Measurements from ENCODE around the gene CDKAL1.

Gene CDKAL1

DNA sequence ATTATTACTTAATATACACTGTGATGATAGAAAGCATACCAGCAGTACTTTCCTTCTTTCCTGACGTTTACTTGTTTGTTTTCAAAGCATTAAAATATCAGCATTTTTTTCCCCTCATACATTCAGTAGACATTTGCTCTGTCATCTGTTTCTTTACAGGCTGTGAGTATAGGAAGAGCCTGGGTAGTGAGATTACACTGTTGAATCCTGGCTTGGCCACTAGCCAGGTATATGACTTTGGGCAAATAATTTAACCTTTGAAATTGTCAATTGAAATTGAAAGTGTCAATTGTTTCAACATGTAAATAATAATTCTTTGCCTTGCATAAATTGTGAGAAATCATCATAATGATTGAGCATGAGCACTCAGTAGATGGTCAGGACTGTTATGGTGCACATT is 336.2 kb downstream of the CDKAL1 start:
- Histone ChIP-seq H3K9me3 (ENCODE audit: control insufficient read depth, low read length) (no peaks in the 10 kb centered on the region), H3K27ac (ENCODE audit: low read depth, low read length, severe bottlenecking) (no peak overlapping the region), H3K4me3 (ENCODE audit: extremely low read depth, insufficient read depth, low read length, poor library complexity, severe bottlenecking) (no peak overlapping the region), H3K4me1 (ENCODE audit: control insufficient read depth, insufficient read depth, low read length, poor library complexity, severe bottlenecking) (peaks cover 6% of the 10 kb centered on the region), H3K36me3 (ENCODE audit: control insufficient read depth, insufficient read depth, low read length) (no peaks in the 10 kb centered on the region)
- WGBS, 2 experiments (ENCODE audit: insufficient coverage in 2 of 2) = no CpG with 5 or more reads among the region's 1 CpG

DNA sequence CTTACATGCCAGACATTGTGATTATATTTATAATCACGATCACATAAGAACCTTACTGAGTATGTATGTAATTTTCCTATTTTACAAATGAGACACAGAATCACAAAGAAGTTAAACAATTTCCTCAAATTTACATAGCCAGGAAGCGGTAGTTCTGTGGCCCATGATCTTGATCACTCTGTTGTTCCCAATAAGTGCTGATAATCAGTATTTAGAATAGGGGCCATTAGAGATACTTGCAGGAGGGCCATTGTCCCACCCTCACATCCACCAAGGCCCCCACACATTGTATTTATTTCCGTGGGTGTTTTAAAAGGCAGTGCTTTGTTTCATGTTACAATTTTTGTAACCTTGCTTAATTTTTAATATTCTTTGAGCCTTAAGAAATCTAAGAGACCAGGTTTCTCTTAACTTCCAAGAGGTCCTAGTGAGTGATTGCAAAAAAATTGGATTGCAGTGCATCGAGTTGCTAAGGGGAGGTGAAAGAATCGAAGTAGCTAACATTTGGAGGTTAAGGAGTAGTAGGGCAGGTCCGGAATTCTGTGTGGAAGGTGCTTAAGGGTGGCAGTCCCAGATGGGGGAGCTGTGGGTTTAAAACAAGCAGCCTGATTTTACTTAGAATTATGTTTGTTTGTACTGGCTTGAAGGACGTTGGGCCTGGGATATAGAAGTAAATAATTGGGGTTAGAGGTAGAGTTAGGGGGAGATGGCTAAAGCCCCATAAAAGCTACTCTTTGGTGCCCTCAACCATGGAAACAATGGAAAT is 339.4 kb downstream of the CDKAL1 start:
- Histone ChIP-seq H3K36me3 (ENCODE audit: control insufficient read depth, insufficient read depth, low read length) (no peaks in the 10 kb centered on the region), H3K4me1 (ENCODE audit: control insufficient read depth, insufficient read depth, low read length, poor library complexity, severe bottlenecking) (peaks cover 28% of the 10 kb centered on the region), H3K9me3 (ENCODE audit: control insufficient read depth, low read length) (no peaks in the 10 kb centered on the region), H3K4me3 (ENCODE audit: extremely low read depth, insufficient read depth, low read length, poor library complexity, severe bottlenecking) (no peak overlapping the region), H3K27ac (ENCODE audit: low read depth, low read length, severe bottlenecking) (no peak overlapping the region)
- 51 to 57% methylated on average over 4 of the region's 7 CpGs for WGBS, 2 experiments (ENCODE audit: insufficient coverage in 2 of 2)

DNA sequence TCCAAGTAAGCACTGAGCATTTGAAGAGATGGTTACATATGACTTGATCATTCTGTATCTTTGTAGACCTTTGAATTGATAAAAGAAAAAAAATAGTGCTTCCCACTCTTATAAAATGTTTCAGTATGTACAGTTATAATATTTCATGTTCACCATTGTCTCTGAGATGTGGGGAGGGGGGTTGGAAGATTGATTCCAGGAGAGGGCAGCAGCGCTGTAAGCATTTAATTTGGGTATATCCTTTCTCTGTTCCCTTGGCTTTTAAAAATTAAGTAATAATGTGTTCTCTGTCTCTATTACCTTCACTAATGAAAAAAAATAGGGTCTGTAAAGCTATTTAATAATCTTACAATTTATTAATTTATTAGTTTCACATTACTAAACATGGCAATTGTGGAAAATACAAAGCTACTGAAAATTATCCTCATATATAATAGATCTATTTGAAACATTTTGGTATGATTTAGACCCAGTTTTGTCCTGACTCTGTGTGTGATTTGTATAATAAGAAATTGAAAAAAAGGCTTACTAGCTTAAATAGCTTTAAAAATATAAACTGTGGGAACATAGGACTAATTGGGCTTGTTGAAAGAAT is 341.2 kb downstream of the CDKAL1 start:
- Histone ChIP-seq H3K27ac (ENCODE audit: low read depth, low read length, severe bottlenecking) (no peak overlapping the region), H3K4me3 (ENCODE audit: extremely low read depth, insufficient read depth, low read length, poor library complexity, severe bottlenecking) (no peak overlapping the region), H3K36me3 (ENCODE audit: control insufficient read depth, insufficient read depth, low read length) (no peaks in the 10 kb centered on the region), H3K4me1 (ENCODE audit: control insufficient read depth, insufficient read depth, low read length, poor library complexity, severe bottlenecking) (peaks cover 35% of the 10 kb centered on the region), H3K9me3 (ENCODE audit: control insufficient read depth, low read length) (no peaks in the 10 kb centered on the region)
- WGBS, 2 experiments (ENCODE audit: insufficient coverage in 2 of 2) = no CpG with 5 or more reads among the region's 1 CpG

DNA sequence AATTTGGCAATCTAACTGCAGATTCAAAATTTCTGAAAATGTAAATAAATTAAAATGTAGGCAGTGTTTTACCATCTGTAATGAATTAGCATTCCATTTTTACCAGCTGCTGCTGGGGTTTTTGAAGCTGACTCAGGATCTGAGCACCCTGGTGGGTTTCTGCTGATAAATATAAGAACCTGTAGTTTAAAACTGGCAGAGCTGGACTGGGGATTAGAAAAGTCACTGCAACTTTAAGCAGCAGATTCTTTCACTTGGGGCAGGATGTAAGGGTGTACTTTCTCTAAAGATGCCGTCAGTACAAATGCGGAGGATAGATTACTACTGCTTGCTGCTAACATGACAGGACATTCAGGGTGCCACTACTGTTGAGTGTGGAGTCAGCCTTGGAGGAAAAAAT is 341.8 kb downstream of the CDKAL1 start:
- Histone ChIP-seq H3K9me3 (ENCODE audit: control insufficient read depth, low read length) (no peaks in the 10 kb centered on the region), H3K27ac (ENCODE audit: low read depth, low read length, severe bottlenecking) (peak overlapping the region; percentile 62), H3K36me3 (ENCODE audit: control insufficient read depth, insufficient read depth, low read length) (no peaks in the 10 kb centered on the region), H3K4me3 (ENCODE audit: extremely low read depth, insufficient read depth, low read length, poor library complexity, severe bottlenecking) (no peak overlapping the region), H3K4me1 (ENCODE audit: control insufficient read depth, insufficient read depth, low read length, poor library complexity, severe bottlenecking) (peaks cover 35% of the 10 kb centered on the region)
- WGBS, 2 experiments (ENCODE audit: insufficient coverage in 2 of 2) = 75 to 81% methylated on average over 2 of the region's 2 CpGs

DNA sequence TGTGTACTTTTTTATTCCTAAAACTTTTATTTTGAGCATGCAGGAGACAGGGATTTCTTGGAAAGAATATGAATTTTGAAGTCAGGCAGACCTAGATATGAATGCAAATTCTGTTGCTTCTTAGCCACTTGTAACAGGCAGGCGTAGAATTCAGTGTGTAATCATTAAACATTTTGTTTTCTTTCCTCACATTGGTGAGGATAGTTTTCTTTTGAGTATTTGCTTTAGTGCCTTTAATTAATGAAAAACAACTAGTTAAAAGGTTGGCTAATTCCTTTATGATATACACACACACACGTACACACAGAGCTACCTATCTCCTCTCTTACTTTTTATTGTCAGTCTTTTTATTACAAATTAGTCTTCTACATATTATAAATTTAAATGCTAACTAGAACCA is 342.3 kb downstream of the CDKAL1 start:
- no CpG with 5 or more reads among the region's 2 CpGs for WGBS, 2 experiments (ENCODE audit: insufficient coverage in 2 of 2)
- H3K4me1 ChIP-seq (ENCODE audit: control insufficient read depth, insufficient read depth, low read length, poor library complexity, severe bottlenecking) = peaks cover 35% of the 10 kb centered on the region

DNA sequence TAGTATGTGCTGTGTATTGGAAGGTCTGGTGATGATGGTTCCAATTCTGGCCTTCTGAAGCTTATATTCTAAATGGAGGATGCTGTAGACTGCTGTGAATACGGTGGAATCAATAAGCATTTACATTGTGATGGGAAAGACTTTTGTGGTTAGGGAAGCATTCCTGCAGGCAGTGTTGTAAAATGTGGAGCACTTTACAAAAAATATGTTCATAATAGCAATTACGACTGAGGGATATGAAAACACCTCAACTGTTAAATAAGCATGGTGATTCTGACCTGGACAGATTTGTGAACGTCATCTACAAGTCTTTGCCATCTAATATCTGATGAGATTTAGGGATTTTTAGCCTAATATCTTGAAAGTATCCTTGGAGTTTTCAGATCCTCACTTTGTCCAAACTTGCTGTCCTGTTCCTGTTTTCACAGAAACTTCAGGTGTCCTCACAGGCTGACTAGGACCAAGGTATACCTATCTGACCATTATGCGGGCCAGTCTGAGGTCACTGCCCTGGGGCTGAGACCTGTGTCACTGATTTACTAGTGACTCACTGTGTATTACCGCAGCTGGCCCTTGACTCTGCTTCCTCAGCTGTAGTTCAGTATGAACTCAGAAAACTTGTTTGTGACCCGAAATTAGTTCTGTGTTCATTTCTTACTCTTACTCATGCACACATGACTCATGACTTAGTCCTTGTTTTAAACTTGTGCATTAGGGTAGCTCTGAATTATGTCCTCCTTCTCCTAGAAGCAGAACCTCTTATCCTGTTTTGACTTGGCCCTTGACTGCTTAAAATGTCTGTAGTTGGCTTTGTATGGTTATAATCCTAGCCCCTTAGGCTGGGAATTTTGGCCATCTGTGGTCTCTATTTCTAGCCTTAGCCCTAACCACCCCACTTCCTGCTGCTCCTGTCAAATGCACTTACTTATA is 343.0 kb downstream of the CDKAL1 start:
- 59 to 75% methylated on average over 4 to 5 of the region's 6 CpGs for WGBS, 2 experiments (ENCODE audit: insufficient coverage in 2 of 2)
- H3K27ac ChIP-seq (ENCODE audit: low read depth, low read length, severe bottlenecking) = peak overlapping the region; percentile 83

More for the DNA sequence above, 342.3 kb downstream of the CDKAL1 start:
- Histone ChIP-seq H3K9me3 (ENCODE audit: control insufficient read depth, low read length) (no peaks in the 10 kb centered on the region), H3K4me3 (ENCODE audit: extremely low read depth, insufficient read depth, low read length, poor library complexity, severe bottlenecking) (no peak overlapping the region), H3K27ac (ENCODE audit: low read depth, low read length, severe bottlenecking) (peak overlapping the region; percentile 62), H3K36me3 (ENCODE audit: control insufficient read depth, insufficient read depth, low read length) (no peaks in the 10 kb centered on the region)

DNA sequence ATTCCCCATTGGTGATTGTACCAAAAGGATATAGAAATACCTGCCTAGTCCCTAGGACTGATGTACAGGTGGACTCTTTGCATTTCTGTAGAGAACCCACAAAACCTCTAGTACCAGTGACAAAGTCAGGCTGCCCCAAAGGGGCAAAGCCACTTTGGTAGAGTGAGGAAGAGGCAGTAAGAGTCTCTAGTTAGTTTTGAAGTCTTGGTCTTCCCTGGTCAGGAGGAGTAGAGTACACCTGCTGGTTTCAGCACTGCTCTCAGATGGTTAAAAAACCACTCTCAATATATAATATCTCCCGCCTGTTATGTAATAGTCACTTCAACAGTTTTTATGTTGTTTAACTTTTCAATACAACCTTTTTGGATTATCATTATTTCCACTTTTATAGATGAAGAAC is 344.9 kb downstream of the CDKAL1 start:
- H3K4me1 ChIP-seq (ENCODE audit: control insufficient read depth, insufficient read depth, low read length, poor library complexity, severe bottlenecking) = peaks cover 35% of the 10 kb centered on the region
- H3K4me3 ChIP-seq (ENCODE audit: extremely low read depth, insufficient read depth, low read length, poor library complexity, severe bottlenecking) = no peak overlapping the region
- no peaks in the 10 kb centered on the region for H3K9me3 ChIP-seq (ENCODE audit: control insufficient read depth, low read length)
- peaks cover 3% of the 10 kb centered on the region for H3K36me3 ChIP-seq (ENCODE audit: control insufficient read depth, insufficient read depth, low read length)
- no peak overlapping the region for H3K27ac ChIP-seq (ENCODE audit: low read depth, low read length, severe bottlenecking)
- WGBS, 2 experiments (ENCODE audit: insufficient coverage in 2 of 2) = no CpG with 5 or more reads among the region's 1 CpG

More for the DNA sequence above, 343.0 kb downstream of the CDKAL1 start:
- H3K9me3 ChIP-seq (ENCODE audit: control insufficient read depth, low read length) = no peaks in the 10 kb centered on the region
- H3K4me1 ChIP-seq (ENCODE audit: control insufficient read depth, insufficient read depth, low read length, poor library complexity, severe bottlenecking) = peaks cover 35% of the 10 kb centered on the region
- no peak overlapping the region for H3K4me3 ChIP-seq (ENCODE audit: extremely low read depth, insufficient read depth, low read length, poor library complexity, severe bottlenecking)
- no peaks in the 10 kb centered on the region for H3K36me3 ChIP-seq (ENCODE audit: control insufficient read depth, insufficient read depth, low read length)

DNA sequence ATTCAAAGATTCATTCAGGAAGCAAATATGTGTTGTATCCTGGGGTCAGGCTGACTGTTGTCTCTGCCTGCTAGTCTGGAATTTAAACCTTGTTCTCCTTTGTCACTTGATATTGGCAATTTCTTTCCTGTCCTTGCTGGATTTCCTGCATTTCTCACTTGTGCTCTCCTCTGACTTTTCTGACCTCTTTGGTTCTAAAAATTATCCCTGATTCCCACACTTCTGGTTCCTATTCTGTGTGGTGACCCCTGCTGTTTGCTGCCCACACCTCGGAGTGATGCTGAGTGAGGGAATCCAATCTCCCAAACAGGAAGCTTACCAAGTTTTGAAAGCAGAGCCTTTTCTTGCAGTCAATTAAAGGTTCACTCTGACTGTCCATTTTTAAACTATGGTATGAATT is 345.3 kb downstream of the CDKAL1 start:
- Histone ChIP-seq H3K9me3 (ENCODE audit: control insufficient read depth, low read length) (no peaks in the 10 kb centered on the region), H3K4me3 (ENCODE audit: extremely low read depth, insufficient read depth, low read length, poor library complexity, severe bottlenecking) (no peak overlapping the region), H3K27ac (ENCODE audit: low read depth, low read length, severe bottlenecking) (peak overlapping the region; percentile 13), H3K36me3 (ENCODE audit: control insufficient read depth, insufficient read depth, low read length) (peaks cover 3% of the 10 kb centered on the region), H3K4me1 (ENCODE audit: control insufficient read depth, insufficient read depth, low read length, poor library complexity, severe bottlenecking) (peaks cover 35% of the 10 kb centered on the region)
- WGBS, 2 experiments (ENCODE audit: insufficient coverage in 2 of 2) = 33 to 40% methylated on average over 1 of the region's 1 CpG

DNA sequence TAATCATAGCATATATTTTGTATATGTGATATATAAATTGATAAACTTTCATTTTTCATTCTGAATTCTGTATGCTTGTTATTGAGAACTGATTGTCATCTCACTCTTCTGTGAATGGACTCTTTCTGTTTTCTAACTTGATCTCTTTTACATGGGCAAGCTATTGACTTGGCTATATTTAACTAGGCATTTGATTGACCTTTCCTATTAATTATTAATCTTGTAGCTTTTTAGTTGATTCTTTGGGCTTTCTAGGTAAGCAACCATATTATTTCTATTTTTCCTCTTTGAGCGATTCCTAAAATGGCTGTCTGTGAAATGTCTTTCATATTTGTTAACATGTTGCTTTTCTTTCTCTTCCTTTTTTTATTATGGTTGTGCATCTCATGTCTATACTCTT is 347.1 kb downstream of the CDKAL1 start:
- Histone ChIP-seq H3K27ac (ENCODE audit: low read depth, low read length, severe bottlenecking) (no peak overlapping the region), H3K36me3 (ENCODE audit: control insufficient read depth, insufficient read depth, low read length) (peaks cover 3% of the 10 kb centered on the region), H3K4me3 (ENCODE audit: extremely low read depth, insufficient read depth, low read length, poor library complexity, severe bottlenecking) (no peak overlapping the region), H3K4me1 (ENCODE audit: control insufficient read depth, insufficient read depth, low read length, poor library complexity, severe bottlenecking) (peaks cover 29% of the 10 kb centered on the region), H3K9me3 (ENCODE audit: control insufficient read depth, low read length) (no peaks in the 10 kb centered on the region)
- WGBS, 2 experiments (ENCODE audit: insufficient coverage in 2 of 2) = no CpG with 5 or more reads among the region's 1 CpG

DNA sequence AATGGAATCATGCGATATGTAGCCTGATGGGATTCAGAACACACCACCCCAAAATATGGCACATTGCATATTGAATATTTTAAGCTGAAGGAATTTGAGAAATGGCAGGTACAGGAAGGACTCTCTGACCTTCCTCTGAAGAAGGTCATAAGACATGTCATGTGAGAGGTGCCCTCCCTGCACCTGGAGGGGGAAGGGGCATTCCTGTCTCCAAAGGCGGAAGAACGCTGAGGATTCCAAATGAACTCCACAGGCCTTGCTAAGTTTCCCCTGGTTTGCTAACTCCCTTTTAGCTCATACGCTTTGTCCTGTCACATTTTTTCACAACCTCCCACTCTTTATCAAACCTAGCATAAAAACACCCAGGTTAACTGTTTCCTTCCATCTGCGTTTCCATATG is 347.8 kb downstream of the CDKAL1 start:
- no peak overlapping the region for H3K27ac ChIP-seq (ENCODE audit: low read depth, low read length, severe bottlenecking)
- WGBS, 2 experiments (ENCODE audit: insufficient coverage in 2 of 2) = 88 to 94% methylated on average over 3 of the region's 5 CpGs
- H3K36me3 ChIP-seq (ENCODE audit: control insufficient read depth, insufficient read depth, low read length) = peaks cover 3% of the 10 kb centered on the region
- no peak overlapping the region for H3K4me3 ChIP-seq (ENCODE audit: extremely low read depth, insufficient read depth, low read length, poor library complexity, severe bottlenecking)
- peaks cover 22% of the 10 kb centered on the region for H3K4me1 ChIP-seq (ENCODE audit: control insufficient read depth, insufficient read depth, low read length, poor library complexity, severe bottlenecking)
- no peaks in the 10 kb centered on the region for H3K9me3 ChIP-seq (ENCODE audit: control insufficient read depth, low read length)
